ENCODE measurements around the gene IL17REL. TPM values are rescaled to one million over a fixed set of nuclear protein-coding genes. Genes with fewer than 3 reads are reported as not detected.

The IL17REL gene
- polyA plus RNA-seq, 3 donors: not detected

DNA sequence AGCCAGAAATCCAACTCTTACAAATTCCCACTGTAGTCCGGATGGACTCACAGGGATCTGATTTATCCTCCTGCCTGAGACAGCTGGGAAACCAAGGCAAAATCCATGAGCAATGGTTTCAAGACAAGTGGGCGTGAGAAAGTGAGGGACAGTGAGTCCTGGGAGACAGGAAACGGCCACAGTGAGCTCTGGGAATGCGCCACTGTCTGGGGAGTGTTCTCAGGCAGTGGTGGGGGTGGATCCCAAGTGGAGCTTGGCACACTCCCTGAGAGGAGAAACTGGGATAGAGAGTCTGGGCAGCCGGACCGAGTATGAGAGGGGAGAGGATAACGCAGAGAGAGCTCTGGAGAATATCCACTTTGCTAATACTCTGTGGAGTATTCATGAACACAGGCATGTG lies 9.8 kb downstream of the IL17REL start:
- Histone ChIP-seq H3K9me3 (replicated peaks in 1 of 2; ENCODE audit: control insufficient read depth in 1 of 2, insufficient read depth in 1 of 2, low read length in 2 of 2) (no peaks in the 10 kb centered on the region), H3K27ac (ENCODE audit: low read depth in 1 of 2, low read length in 2 of 2) (no peak overlapping the region), H3K4me2 (replicated peaks; ENCODE audit: extremely low read depth, low read length, poor library complexity, severe bottlenecking) (no peak overlapping the region), H3K36me3 (replicated peaks in 1 of 2; ENCODE audit: control insufficient read depth in 1 of 2, insufficient read depth in 2 of 2, low read length in 2 of 2) (no peaks in the 10 kb centered on the region), H3K4me1 (ENCODE audit: control insufficient read depth in 1 of 2, insufficient read depth in 2 of 2, low read length in 2 of 2) (peaks cover 15 to 20% of the 10 kb centered on the region in 2 donors), H4K20me1 (ENCODE audit: insufficient read depth, low read length) (no peaks in the 10 kb centered on the region), H3K4me3 (replicated peaks in 1 of 3; ENCODE audit: low read depth in 2 of 3, low read length in 3 of 3) (no peak overlapping the region), H2AFZ (ENCODE audit: insufficient read depth, low read depth, low read length, poor library complexity, severe bottlenecking) (no peak overlapping the region), H3K27me3 (ENCODE audit: control insufficient read depth in 2 of 2, insufficient read depth in 2 of 2, low read length in 2 of 2) (peaks cover 0 to 16% of the 10 kb centered on the region in 2 donors), H3K9ac (ENCODE audit: insufficient read depth, low read length, poor library complexity, severe bottlenecking) (no peak overlapping the region), H3K79me2 (ENCODE audit: insufficient read depth, low read length) (no peaks in the 10 kb centered on the region)
- Mint-ChIP-seq H3K27me3 (ENCODE audit: low read depth in 3 of 3) (peaks cover 3 to 15% (median 5%) of the 10 kb centered on the region in 3 donors), H3K4me3 (peak overlapping the region in 1 of 2 donors; percentile 56), H3K9me3 (peaks cover 0 to 2% (median 0%) of the 10 kb centered on the region in 7 donors), H3K36me3 (no peaks in the 10 kb centered on the region), H3K4me1 (peaks cover 15% of the 10 kb centered on the region), H3K27ac (no peak overlapping the region)
- intact Hi-C loops (cut with micrococcal nuclease): no loop called here
- TF ChIP-seq, protein P1, sequence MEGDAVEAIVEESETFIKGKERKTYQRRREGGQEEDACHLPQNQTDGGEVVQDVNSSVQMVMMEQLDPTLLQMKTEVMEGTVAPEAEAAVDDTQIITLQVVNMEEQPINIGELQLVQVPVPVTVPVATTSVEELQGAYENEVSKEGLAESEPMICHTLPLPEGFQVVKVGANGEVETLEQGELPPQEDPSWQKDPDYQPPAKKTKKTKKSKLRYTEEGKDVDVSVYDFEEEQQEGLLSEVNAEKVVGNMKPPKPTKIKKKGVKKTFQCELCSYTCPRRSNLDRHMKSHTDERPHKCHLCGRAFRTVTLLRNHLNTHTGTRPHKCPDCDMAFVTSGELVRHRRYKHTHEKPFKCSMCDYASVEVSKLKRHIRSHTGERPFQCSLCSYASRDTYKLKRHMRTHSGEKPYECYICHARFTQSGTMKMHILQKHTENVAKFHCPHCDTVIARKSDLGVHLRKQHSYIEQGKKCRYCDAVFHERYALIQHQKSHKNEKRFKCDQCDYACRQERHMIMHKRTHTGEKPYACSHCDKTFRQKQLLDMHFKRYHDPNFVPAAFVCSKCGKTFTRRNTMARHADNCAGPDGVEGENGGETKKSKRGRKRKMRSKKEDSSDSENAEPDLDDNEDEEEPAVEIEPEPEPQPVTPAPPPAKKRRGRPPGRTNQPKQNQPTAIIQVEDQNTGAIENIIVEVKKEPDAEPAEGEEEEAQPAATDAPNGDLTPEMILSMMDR (IDR thresholded peaks at IDR 0.05): no peak
- no peak for DNase-seq
- 83% methylated on average over 7 of the region's 7 CpGs for WGBS (ENCODE audit: insufficient coverage)

DNA sequence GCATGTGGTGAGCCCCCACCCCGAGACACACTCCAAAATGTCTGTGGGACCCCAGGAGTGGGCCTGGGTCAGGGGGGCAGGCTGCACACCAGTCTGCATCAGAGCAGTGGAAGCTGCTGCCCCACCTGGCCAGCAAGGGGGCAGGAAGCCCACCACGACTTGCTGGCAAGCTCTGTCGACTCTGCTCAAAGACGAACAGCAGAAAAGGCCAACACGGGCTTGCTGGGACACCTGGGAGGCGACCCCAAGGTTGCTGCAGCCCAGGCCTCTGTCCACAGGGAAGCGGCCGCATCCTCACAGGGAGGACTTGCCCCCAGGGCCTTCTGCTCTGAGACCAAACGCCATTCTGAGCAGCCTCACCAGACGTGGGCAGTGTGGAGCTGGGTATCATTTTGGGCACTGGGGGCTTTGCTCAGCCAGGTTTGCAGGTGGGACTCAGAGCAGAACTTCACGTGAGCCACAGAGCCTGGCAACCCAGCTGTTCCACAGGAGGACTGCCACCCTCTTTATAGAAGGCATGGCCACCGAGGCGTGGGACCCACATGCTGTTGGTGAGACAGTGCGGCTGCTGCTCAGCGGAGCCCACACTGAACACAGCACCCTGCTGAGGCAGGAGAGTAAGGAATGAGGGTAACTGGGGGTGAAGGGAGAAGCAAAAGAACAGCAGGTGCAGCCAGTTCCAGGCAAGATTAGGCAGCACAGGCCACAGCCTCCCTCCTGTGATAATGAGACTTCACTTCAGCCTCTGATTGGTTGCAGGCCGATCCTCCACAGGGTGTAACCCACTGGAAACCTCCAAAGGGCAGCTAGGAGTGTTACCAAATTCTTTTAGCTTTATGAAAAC lies 11.0 kb downstream of the IL17REL start:
- WGBS (ENCODE audit: insufficient coverage): 92% methylated on average over 15 of the region's 16 CpGs
- H3K4me1 ChIP-seq (ENCODE audit: control insufficient read depth in 1 of 2, insufficient read depth in 2 of 2, low read length in 2 of 2): peaks cover 15 to 20% of the 10 kb centered on the region in 2 donors
- peaks cover 4 to 15% (median 5%) of the 10 kb centered on the region in 3 donors for H3K27me3 Mint-ChIP-seq (ENCODE audit: low read depth in 3 of 3)
- H3K36me3 Mint-ChIP-seq: no peaks in the 10 kb centered on the region
- H4K20me1 ChIP-seq (ENCODE audit: insufficient read depth, low read length): no peaks in the 10 kb centered on the region
- H3K9ac ChIP-seq (ENCODE audit: insufficient read depth, low read length, poor library complexity, severe bottlenecking): no peak overlapping the region
- no peak overlapping the region for H2AFZ ChIP-seq (ENCODE audit: insufficient read depth, low read depth, low read length, poor library complexity, severe bottlenecking)
- H3K4me1 Mint-ChIP-seq: peaks cover 15% of the 10 kb centered on the region
- intact Hi-C loops (cut with micrococcal nuclease): no loop called here
- TF ChIP-seq, protein P1 (IDR thresholded peaks at IDR 0.05): no peak
- no peaks in the 10 kb centered on the region for H3K36me3 ChIP-seq (replicated peaks in 1 of 2; ENCODE audit: control insufficient read depth in 1 of 2, insufficient read depth in 2 of 2, low read length in 2 of 2)
- H3K79me2 ChIP-seq (ENCODE audit: insufficient read depth, low read length): no peaks in the 10 kb centered on the region
- H3K27me3 ChIP-seq (ENCODE audit: control insufficient read depth in 2 of 2, insufficient read depth in 2 of 2, low read length in 2 of 2): peaks cover 0 to 16% of the 10 kb centered on the region in 2 donors
- no peak for DNase-seq
- H3K9me3 ChIP-seq (replicated peaks in 1 of 2; ENCODE audit: control insufficient read depth in 1 of 2, insufficient read depth in 1 of 2, low read length in 2 of 2): no peaks in the 10 kb centered on the region
- no peak overlapping the region for H3K4me3 ChIP-seq (replicated peaks in 1 of 3; ENCODE audit: low read depth in 2 of 3, low read length in 3 of 3)
- H3K27ac ChIP-seq (ENCODE audit: low read depth in 1 of 2, low read length in 2 of 2): no peak overlapping the region
- H3K27ac Mint-ChIP-seq: no peak overlapping the region
- H3K4me3 Mint-ChIP-seq: peak overlapping the region in 1 of 2 donors; percentile 52
- H3K9me3 Mint-ChIP-seq: peaks cover 0 to 2% (median 0%) of the 10 kb centered on the region in 7 donors
- H3K4me2 ChIP-seq (replicated peaks; ENCODE audit: extremely low read depth, low read length, poor library complexity, severe bottlenecking): no peak overlapping the region

Measured in CD14-positive monocyte (primary cell).